Mesendoderm (in vitro differentiated cells): ENCODE data around the gene LATS2.

Experiments
- DNase-seq: peaks from one replicate; pipeline ENCODE4 v3.0.0; 2013
- H2AK5ac ChIP-seq: 2 replicates; pipeline ENCODE4 v1.6.1; 2013; ENCODE audit warnings: low read length, inconsistent platforms
- H2BK120ac ChIP-seq: 2 replicates; pipeline ENCODE4 v1.6.1; 2013; ENCODE audit warnings: low read depth, mild to moderate bottlenecking, low read length, moderate library complexity, mixed read lengths
- H2BK15ac ChIP-seq: replicated peaks from 2 replicates; pipeline ENCODE4 v1.6.1; 2013; ENCODE audit warnings: low read depth, mild to moderate bottlenecking, moderate library complexity
- H2BK5ac ChIP-seq: 2 replicates; pipeline ENCODE4 v1.6.1; 2013; ENCODE audit warnings: low read length, inconsistent platforms
- H3K18ac ChIP-seq: 2 replicates; pipeline ENCODE4 v1.6.1; 2013; ENCODE audit warnings: mild to moderate bottlenecking, low read length, mixed read lengths
- H3K23ac ChIP-seq: one replicate; pipeline ENCODE4 v1.6.1; 2013; ENCODE audit warnings: low read length
- H3K27ac ChIP-seq: 2 replicates; pipeline ENCODE4 v1.5.1; 2013; ENCODE audit warnings: low read depth, mild to moderate bottlenecking, inconsistent platforms, low read length, moderate library complexity
- H3K27me3 ChIP-seq: 2 replicates; pipeline ENCODE4 v1.6.1; 2013; ENCODE audit warnings: low read length, control low read depth, mild to moderate bottlenecking, inconsistent platforms; ENCODE audit not compliant: insufficient read depth, poor library complexity
- H3K36me3 ChIP-seq: 2 replicates; pipeline ENCODE4 v1.6.1; 2013; ENCODE audit warnings: low read length, inconsistent platforms; ENCODE audit not compliant: control insufficient read depth, insufficient read depth
- H3K4ac ChIP-seq: one replicate; pipeline ENCODE4 v1.6.1; 2013; ENCODE audit warnings: low read depth, mild to moderate bottlenecking, low read length, moderate library complexity
- H3K4me1 ChIP-seq: 2 replicates; pipeline ENCODE4 v1.6.1; 2013; ENCODE audit warnings: low read depth, low read length, inconsistent platforms; ENCODE audit not compliant: control insufficient read depth
- H3K4me2 ChIP-seq: 2 replicates; pipeline ENCODE4 v1.6.1; 2013; ENCODE audit warnings: low read length
- H3K4me3 ChIP-seq: 2 replicates; pipeline ENCODE4 v1.5.1; 2013; ENCODE audit warnings: mild to moderate bottlenecking, low read length
- H3K56ac ChIP-seq: one replicate; pipeline ENCODE4 v1.6.1; 2013; ENCODE audit warnings: low read length
- H3K79me1 ChIP-seq: 2 replicates; pipeline ENCODE4 v1.6.1; 2013; ENCODE audit warnings: low read length, inconsistent platforms
- H3K79me2 ChIP-seq: 2 replicates; pipeline ENCODE4 v1.6.1; 2013; ENCODE audit warnings: mild to moderate bottlenecking, low read length; ENCODE audit not compliant: control insufficient read depth, insufficient read depth
- H3K9ac ChIP-seq: 2 replicates; pipeline ENCODE4 v1.6.1; 2013; ENCODE audit warnings: low read length, inconsistent platforms
- H4K5ac ChIP-seq: one replicate; pipeline ENCODE4 v1.6.1; 2013; ENCODE audit warnings: low read length
- H4K8ac ChIP-seq: one replicate; pipeline ENCODE4 v1.6.1; 2013; ENCODE audit warnings: low read depth, mild to moderate bottlenecking, control low read depth, low read length, moderate library complexity
- WGBS: extraction: QIAGEN DNeasy Blood & Tissue Kit; methylation state at CpG from one replicate; pipeline ENCODE4 v1.1.7; 2013; ENCODE audit warnings: low lambda C conversion rate, missing lambda C conversion rate; ENCODE audit not compliant: insufficient coverage; ENCODE audit errors: extremely low coverage; 5-methylcytosine and 5-hydroxymethylcytosine counted together

The LATS2 gene

GRCh38 chr13:21025539-21025938 is 35.8 kb downstream of the LATS2 start:
- Histone ChIP-seq H4K5ac (no peak overlapping the region), H3K27ac (no peak overlapping the region), H4K8ac (no peak overlapping the region), H3K36me3 (no peaks in the 10 kb centered on the region), H2BK15ac (no peak overlapping the region), H3K9ac (no peak overlapping the region), H3K23ac (no peak overlapping the region), H3K4ac (no peak overlapping the region), H3K27me3 (no peaks in the 10 kb centered on the region), H3K79me2 (peaks cover 27% of the 10 kb centered on the region), H2BK5ac (no peak overlapping the region), H3K4me1 (no peaks in the 10 kb centered on the region), H3K56ac (no peak overlapping the region), H3K79me1 (peaks cover 19% of the 10 kb centered on the region), H2BK120ac (no peak overlapping the region), H3K4me2 (no peak overlapping the region), H3K4me3 (no peak overlapping the region), H2AK5ac (no peak overlapping the region), H3K18ac (no peak overlapping the region)
- WGBS, result no CpG with 5 or more reads among the region's 6 CpGs
- DNase-seq, result no peak

- Histone ChIP-seq H4K8ac (no peak overlapping the region), H2BK120ac (no peak overlapping the region), H3K79me2 (peaks cover 30% of the 10 kb centered on the region), H3K27me3 (no peaks in the 10 kb centered on the region), H3K4me3 (no peak overlapping the region), H4K5ac (no peak overlapping the region), H3K4me2 (no peak overlapping the region), H2BK15ac (no peak overlapping the region), H3K18ac (no peak overlapping the region), H3K56ac (no peak overlapping the region), H3K79me1 (peaks cover 19% of the 10 kb centered on the region), H3K36me3 (no peaks in the 10 kb centered on the region), H2BK5ac (no peak overlapping the region), H3K27ac (no peak overlapping the region), H3K4me1 (no peaks in the 10 kb centered on the region), H2AK5ac (no peak overlapping the region), H3K4ac (no peak overlapping the region), H3K23ac (no peak overlapping the region), H3K9ac (no peak overlapping the region)
- WGBS, result no CpG with 5 or more reads among the region's 11 CpGs
- no peak for DNase-seq
Measured at GRCh38 chr13:21022056-21022979, 39.1 kb downstream of the LATS2 start.

- no peak overlapping the region for H3K18ac ChIP-seq
- no peak overlapping the region for H2BK5ac ChIP-seq
- DNase-seq, result no peak
- H2BK120ac ChIP-seq, result no peak overlapping the region
- H3K79me2 ChIP-seq, result peaks cover 29% of the 10 kb centered on the region
- no peak overlapping the region for H4K8ac ChIP-seq
- H3K27me3 ChIP-seq, result no peaks in the 10 kb centered on the region
- no peak overlapping the region for H3K9ac ChIP-seq
- WGBS, result no CpG with 5 or more reads among the region's 4 CpGs
- no peak overlapping the region for H3K4me2 ChIP-seq
- no peak overlapping the region for H3K4ac ChIP-seq
- no peaks in the 10 kb centered on the region for H3K4me1 ChIP-seq
- H3K27ac ChIP-seq, result no peak overlapping the region
- peaks cover 19% of the 10 kb centered on the region for H3K79me1 ChIP-seq
- H2BK15ac ChIP-seq, result no peak overlapping the region
- H3K4me3 ChIP-seq, result no peak overlapping the region
- no peaks in the 10 kb centered on the region for H3K36me3 ChIP-seq
- H3K23ac ChIP-seq, result no peak overlapping the region
- no peak overlapping the region for H4K5ac ChIP-seq
- H2AK5ac ChIP-seq, result no peak overlapping the region
- H3K56ac ChIP-seq, result no peak overlapping the region
Measured at GRCh38 chr13:21020581-21020980, 40.8 kb downstream of the LATS2 start.

GRCh38 chr13:21020176-21020575 is 41.2 kb downstream of the LATS2 start:
- H3K4ac ChIP-seq, result no peak overlapping the region
- peaks cover 27% of the 10 kb centered on the region for H3K79me2 ChIP-seq
- WGBS, result no CpG with 5 or more reads among the region's 5 CpGs
- no peak for DNase-seq
- H3K56ac ChIP-seq, result no peak overlapping the region
- no peak overlapping the region for H2BK120ac ChIP-seq
- H3K18ac ChIP-seq, result no peak overlapping the region
- peaks cover 17% of the 10 kb centered on the region for H3K79me1 ChIP-seq
- no peaks in the 10 kb centered on the region for H3K4me1 ChIP-seq
- no peak overlapping the region for H3K27ac ChIP-seq
- H3K23ac ChIP-seq, result no peak overlapping the region
- H3K9ac ChIP-seq, result no peak overlapping the region
- H3K27me3 ChIP-seq, result no peaks in the 10 kb centered on the region
- no peak overlapping the region for H2BK5ac ChIP-seq
- H3K4me3 ChIP-seq, result no peak overlapping the region
- H2BK15ac ChIP-seq, result no peak overlapping the region
- no peak overlapping the region for H3K4me2 ChIP-seq
- H4K5ac ChIP-seq, result no peak overlapping the region
- no peak overlapping the region for H4K8ac ChIP-seq
- no peaks in the 10 kb centered on the region for H3K36me3 ChIP-seq
- no peak overlapping the region for H2AK5ac ChIP-seq

GRCh38 chr13:21018220-21018619 is 43.2 kb downstream of the LATS2 start:
- Histone ChIP-seq H3K56ac (no peak overlapping the region), H3K79me1 (peaks cover 24% of the 10 kb centered on the region), H3K4me1 (no peaks in the 10 kb centered on the region), H3K18ac (no peak overlapping the region), H3K23ac (no peak overlapping the region), H2BK120ac (no peak overlapping the region), H2AK5ac (no peak overlapping the region), H3K36me3 (no peaks in the 10 kb centered on the region), H3K27ac (no peak overlapping the region), H3K79me2 (peaks cover 35% of the 10 kb centered on the region), H3K4me2 (no peak overlapping the region), H3K4ac (no peak overlapping the region), H3K27me3 (no peaks in the 10 kb centered on the region), H2BK15ac (no peak overlapping the region), H4K8ac (no peak overlapping the region), H4K5ac (no peak overlapping the region), H2BK5ac (no peak overlapping the region), H3K4me3 (no peak overlapping the region), H3K9ac (no peak overlapping the region)
- no CpG with 5 or more reads among the region's 4 CpGs for WGBS
- DNase-seq, result no peak
